ENCODE data around the gene MDC1. TPM values are rescaled to one million over a fixed set of nuclear protein-coding genes. Genes with fewer than 3 reads are reported as not detected.

MDC1 gene
- total and polyA plus RNA-seq, 2 of the 13 experiments (the other 11 are each of a cell fraction or from before 2014, with no cell fraction given): 8.4 to 14.0 TPM

- TF ChIP-seq TOE1 (CRISPR knock-in tag; IDR thresholded peaks at IDR 0.05) (no peak; the same call in none of the 2 replicates), SMAD3 (CRISPR knock-in tag; IDR thresholded peaks at IDR 0.05) (peak; percentile 76), ARID3A (IDR thresholded peaks at IDR 0.05; ENCODE audit: low read depth, low read length) (peak; percentile 92), ZNF362 (CRISPR knock-in tag; IDR thresholded peaks at IDR 0.05; ENCODE audit: borderline replicate concordance) (peak; percentile 56; the same call in 1 of the 2 replicates), HNRNPLL (IDR thresholded peaks at IDR 0.05; ENCODE audit: low read depth, low read length, poor library complexity, severe bottlenecking) (no peak), PAF1 (CRISPR knock-in tag; IDR thresholded peaks at IDR 0.05) (no peak; the same call in 1 of the 2 replicates), AGO1 (IDR thresholded peaks at IDR 0.05; ENCODE audit: low read depth, low read length, poor library complexity, severe bottlenecking) (no peak), KLF6 (CRISPR knock-in tag; IDR thresholded peaks at IDR 0.05) (peak; percentile 56), MXI1 (IDR thresholded peaks at IDR 0.05; ENCODE audit: borderline replicate concordance, low read depth, low read length) (no peak; the same call in 2 of the 3 replicates), TSC22D2 (CRISPR knock-in tag; IDR thresholded peaks at IDR 0.05; ENCODE audit: borderline replicate concordance) (peak; percentile 50; the same call in 1 of the 2 replicates), ZNF674 (CRISPR knock-in tag; IDR thresholded peaks at IDR 0.05; ENCODE audit: low read depth) (0 out of 2 replicates have a peak, but pooled peaks have one; percentile 63), MXD4 (CRISPR knock-in tag; IDR thresholded peaks at IDR 0.05) (peak; percentile 22; the same call in 1 of the 2 replicates), ZBTB39 (CRISPR knock-in tag; IDR thresholded peaks at IDR 0.05) (no peak), DRAP1 (CRISPR knock-in tag; IDR thresholded peaks at IDR 0.05) (peak; percentile 90)
- TF ChIP-seq, protein P1, sequence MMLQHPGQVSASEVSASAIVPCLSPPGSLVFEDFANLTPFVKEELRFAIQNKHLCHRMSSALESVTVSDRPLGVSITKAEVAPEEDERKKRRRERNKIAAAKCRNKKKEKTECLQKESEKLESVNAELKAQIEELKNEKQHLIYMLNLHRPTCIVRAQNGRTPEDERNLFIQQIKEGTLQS (CRISPR knock-in tag; IDR thresholded peaks at IDR 0.05): peak; percentile 54; the same call in 1 of the 2 replicates
- TF ChIP-seq, protein P2, sequence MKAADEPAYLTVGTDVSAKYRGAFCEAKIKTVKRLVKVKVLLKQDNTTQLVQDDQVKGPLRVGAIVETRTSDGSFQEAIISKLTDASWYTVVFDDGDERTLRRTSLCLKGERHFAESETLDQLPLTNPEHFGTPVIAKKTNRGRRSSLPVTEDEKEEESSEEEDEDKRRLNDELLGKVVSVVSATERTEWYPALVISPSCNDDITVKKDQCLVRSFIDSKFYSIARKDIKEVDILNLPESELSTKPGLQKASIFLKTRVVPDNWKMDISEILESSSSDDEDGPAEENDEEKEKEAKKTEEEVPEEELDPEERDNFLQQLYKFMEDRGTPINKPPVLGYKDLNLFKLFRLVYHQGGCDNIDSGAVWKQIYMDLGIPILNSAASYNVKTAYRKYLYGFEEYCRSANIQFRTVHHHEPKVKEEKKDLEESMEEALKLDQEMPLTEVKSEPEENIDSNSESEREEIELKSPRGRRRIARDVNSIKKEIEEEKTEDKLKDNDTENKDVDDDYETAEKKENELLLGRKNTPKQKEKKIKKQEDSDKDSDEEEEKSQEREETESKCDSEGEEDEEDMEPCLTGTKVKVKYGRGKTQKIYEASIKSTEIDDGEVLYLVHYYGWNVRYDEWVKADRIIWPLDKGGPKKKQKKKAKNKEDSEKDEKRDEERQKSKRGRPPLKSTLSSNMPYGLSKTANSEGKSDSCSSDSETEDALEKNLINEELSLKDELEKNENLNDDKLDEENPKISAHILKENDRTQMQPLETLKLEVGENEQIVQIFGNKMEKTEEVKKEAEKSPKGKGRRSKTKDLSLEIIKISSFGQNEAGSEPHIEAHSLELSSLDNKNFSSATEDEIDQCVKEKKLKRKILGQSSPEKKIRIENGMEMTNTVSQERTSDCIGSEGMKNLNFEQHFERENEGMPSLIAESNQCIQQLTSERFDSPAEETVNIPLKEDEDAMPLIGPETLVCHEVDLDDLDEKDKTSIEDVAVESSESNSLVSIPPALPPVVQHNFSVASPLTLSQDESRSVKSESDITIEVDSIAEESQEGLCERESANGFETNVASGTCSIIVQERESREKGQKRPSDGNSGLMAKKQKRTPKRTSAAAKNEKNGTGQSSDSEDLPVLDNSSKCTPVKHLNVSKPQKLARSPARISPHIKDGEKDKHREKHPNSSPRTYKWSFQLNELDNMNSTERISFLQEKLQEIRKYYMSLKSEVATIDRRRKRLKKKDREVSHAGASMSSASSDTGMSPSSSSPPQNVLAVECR (CRISPR knock-in tag; IDR thresholded peaks at IDR 0.05; ENCODE audit: borderline replicate concordance): peak; percentile 58; the same call in 1 of the 2 replicates
These were observed 46.8 kb upstream of the MDC1 start (continued) for GRCh38 chr6:30763618-30764489.

All from HepG2 (cell line).